Right renal pelvis (tissue), 4 donors: ENCODE measurements around the gene ARL14. TPM values are rescaled to one million over a fixed set of nuclear protein-coding genes. Genes with fewer than 3 reads are reported as not detected.
"Not testable (repeated sequence)": the region's sequence is repeated elsewhere in the genome, so short reads cannot be mapped to it uniquely, and the experiment has no call there.

ENCODE experiments used
- DNase-seq, 4 donors: peaks; one replicate each; pipeline ENCODE4 v3.0.0-alpha.2; 2013; ENCODE audit warnings: low read depth in 4 of 4, low spot score in 3 of 4, missing footprints in 1 of 4
- polyA plus RNA-seq, 4 donors: library from polyadenylated mRNA; unstranded; fragments of 120-200 nt; gene quantifications; one replicate each; pipeline ENCODE4 v1.2.1, GENCODE V29; 2013; ENCODE audit not compliant: insufficient read length in 4 of 4

ARL14 gene
- polyA plus RNA-seq, 4 donors = 0.12 to 0.77 (median 0.31) TPM; not detected in 1

GRCh38 chr3:160675566-160676124 lies 1.3 kb upstream of the ARL14 start:
- no peak for DNase-seq

- no peak for DNase-seq
Observed at GRCh38 chr3:160677459-160677881, 510 bp downstream of the ARL14 start.

GRCh38 chr3:160678292-160678842 lies 1.4 kb downstream of the ARL14 start:
- peak in 1 of 4 donors; percentile 33 for DNase-seq

- no peak for DNase-seq
Observed at GRCh38 chr3:160684368-160684740, 7.4 kb downstream of the ARL14 start.

- DNase-seq = no peak
Observed at GRCh38 chr3:160685144-160685766, 8.3 kb downstream of the ARL14 start.

GRCh38 chr3:160686955-160687535 lies 10.1 kb downstream of the ARL14 start:
- DNase-seq = no peak

GRCh38 chr3:160691151-160691550 lies 14.2 kb downstream of the ARL14 start:
- no peak for DNase-seq

GRCh38 chr3:160691962-160692361 lies 15.0 kb downstream of the ARL14 start:
- no peak for DNase-seq

GRCh38 chr3:160693191-160693590 lies 16.2 kb downstream of the ARL14 start:
- no peak for DNase-seq

- no peak for DNase-seq
Observed at GRCh38 chr3:160694345-160694744, 17.4 kb downstream of the ARL14 start.

- no peak for DNase-seq
Observed at GRCh38 chr3:160695003-160695402, 18.0 kb downstream of the ARL14 start.

- no peak for DNase-seq
Observed at GRCh38 chr3:160695915-160696327, 19.0 kb downstream of the ARL14 start.

GRCh38 chr3:160697637-160698380 lies 20.8 kb downstream of the ARL14 start:
- no peak for DNase-seq

GRCh38 chr3:160698599-160699195 lies 21.7 kb downstream of the ARL14 start:
- no peak for DNase-seq

- DNase-seq = no peak
Observed at GRCh38 chr3:160701490-160701889, 24.5 kb downstream of the ARL14 start.

GRCh38 chr3:160702290-160702689 lies 25.3 kb downstream of the ARL14 start:
- DNase-seq = no peak

GRCh38 chr3:160703974-160704373 lies 27.0 kb downstream of the ARL14 start:
- DNase-seq = no peak

- peak in 3 of 4 donors; percentile 17 to 27 (median 26) for DNase-seq
Observed at GRCh38 chr3:160707187-160707794, 30.3 kb downstream of the ARL14 start.

- no peak for DNase-seq
Observed at GRCh38 chr3:160709477-160710182, 32.7 kb downstream of the ARL14 start.

- not testable (repeated sequence) for DNase-seq
Observed at GRCh38 chr3:160713144-160713543, 36.2 kb downstream of the ARL14 start.
